Kidney tubule cell (primary cell): ENCODE data around the gene LHFPL2.

Experiments
- DNase-seq: peaks from one replicate; pipeline ENCODE4 v3.0.0-alpha.2; 2018; ENCODE audit warnings: low spot score

LHFPL2 gene

DNA sequence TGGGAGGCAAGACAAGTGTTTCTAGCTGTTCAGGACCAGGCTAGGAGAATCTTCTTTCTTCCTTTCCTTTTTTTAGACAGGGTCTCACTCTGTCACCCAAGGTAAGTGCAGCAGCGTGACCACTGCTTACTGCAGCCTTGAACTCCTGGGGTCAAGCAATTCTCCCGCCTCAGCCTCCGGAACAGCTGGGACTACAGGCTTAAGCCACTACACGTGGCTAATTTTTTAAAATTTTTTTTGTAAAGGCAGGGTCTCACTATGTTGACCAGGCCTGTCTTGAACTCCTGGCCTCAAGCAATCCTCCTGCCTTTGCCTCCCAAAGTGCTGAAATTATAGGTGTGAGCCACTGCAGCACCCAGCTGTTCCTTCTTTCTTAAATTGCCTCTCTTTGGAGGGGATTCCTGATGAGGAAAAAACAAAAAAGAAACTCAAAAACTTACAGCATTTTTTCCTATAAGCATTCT lies 53.1 kb downstream of the LHFPL2 start:
- DNase-seq: no peak

DNA sequence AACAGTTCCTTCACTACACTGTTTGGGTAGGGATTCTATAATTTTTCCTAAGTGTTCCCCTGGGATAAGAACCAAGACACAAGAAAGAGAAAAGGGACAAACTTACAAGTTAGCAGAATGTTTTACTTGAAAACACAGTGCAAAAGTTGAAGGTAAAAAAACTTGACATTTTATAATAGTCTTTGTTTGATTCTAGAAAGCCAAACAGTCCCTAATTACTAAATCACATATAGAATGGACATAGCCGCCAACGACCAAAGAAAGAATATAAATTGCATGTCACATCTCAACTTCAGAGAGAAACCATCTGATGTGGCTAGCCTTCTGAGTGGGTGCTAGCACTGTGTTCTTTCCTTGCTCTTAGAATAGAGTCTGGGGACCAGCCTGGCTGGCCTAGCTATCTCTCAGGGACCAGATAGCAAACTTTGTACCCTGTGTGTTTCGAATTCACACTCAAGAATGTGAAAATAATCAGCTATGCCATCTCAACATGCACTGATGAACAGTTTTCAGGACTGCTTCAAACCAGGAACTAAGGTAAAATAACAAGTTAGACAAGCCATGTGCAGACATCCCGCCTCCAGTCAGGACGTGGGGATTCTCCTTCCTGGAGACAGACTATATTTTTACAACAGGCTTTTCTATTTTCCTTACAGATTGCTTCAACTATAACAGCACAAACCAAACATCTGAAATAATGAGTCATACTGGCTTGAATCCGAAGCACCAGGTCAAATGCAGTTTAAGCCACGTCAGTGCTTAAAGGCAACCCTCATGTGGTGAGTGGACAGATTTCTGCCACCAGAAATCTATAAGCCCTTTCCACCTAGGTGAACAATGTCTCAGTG lies 53.7 kb downstream of the LHFPL2 start:
- DNase-seq: peak; percentile 98

DNA sequence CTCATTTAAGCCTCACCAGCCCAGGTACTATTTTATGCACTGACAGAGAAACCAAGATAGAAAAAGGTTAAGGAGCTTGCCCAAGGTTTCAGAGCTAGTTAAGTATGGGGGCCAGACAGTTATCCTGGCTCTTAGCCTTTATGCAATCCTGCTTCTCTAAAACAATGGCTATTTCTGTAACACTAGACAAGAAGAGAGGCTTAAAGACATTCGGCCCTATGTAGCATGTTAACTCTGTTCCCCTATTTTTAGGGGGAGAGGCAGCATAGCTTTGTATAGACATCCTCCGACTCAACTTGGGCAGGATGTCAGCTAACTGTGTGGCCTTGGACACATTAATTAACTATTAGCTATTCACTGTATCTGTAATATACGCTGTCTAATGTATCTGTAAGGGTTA lies 54.6 kb downstream of the LHFPL2 start:
- DNase-seq: no peak

DNA sequence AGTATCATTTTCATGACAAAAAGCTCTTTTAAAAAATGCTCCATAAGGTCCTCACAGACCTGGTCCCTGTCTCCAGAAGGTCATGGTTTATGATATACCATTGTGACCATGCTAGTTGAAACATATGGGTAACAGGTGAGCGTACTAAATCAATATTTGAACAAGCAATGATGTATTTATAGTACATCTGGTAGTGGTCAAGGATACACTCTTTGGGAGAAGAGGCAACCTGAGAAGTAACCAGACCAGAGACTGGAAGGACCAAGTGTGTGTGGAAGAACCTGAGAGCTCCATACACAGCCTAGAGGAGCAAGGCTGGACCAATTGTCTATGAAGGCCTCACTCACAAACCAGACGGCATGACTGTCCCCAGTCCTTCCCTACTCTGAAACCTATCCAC lies 55.1 kb downstream of the LHFPL2 start:
- DNase-seq: no peak

DNA sequence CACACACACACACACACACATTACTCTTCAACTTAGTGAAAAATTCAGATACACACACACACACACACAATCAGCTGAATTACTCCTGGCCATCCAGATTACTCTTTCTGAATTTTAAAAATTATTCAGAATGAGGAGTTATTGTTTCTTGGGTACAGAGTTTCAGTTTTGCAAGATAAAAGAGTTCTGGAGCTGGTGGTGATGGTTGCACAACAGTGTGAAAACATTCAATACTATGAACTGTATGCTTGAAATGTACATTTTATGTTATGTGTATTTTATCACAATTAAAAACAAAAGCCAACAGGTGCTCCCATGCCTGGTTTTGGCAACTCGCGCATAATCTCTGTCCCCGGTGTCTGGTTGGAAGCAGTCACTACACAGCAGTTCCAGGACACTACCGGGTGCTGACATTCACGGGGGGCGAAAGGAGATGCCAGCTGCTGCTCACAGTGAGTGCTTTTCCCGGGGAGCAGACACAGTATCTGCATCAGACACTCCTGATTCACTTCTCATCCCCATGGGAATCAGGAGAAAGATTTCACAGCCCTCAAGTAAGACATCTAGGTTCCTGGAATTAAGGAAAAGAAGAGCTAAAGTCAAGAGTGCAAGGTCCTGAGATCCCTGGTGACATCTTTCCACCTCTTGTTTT lies 55.7 kb downstream of the LHFPL2 start:
- no peak for DNase-seq

DNA sequence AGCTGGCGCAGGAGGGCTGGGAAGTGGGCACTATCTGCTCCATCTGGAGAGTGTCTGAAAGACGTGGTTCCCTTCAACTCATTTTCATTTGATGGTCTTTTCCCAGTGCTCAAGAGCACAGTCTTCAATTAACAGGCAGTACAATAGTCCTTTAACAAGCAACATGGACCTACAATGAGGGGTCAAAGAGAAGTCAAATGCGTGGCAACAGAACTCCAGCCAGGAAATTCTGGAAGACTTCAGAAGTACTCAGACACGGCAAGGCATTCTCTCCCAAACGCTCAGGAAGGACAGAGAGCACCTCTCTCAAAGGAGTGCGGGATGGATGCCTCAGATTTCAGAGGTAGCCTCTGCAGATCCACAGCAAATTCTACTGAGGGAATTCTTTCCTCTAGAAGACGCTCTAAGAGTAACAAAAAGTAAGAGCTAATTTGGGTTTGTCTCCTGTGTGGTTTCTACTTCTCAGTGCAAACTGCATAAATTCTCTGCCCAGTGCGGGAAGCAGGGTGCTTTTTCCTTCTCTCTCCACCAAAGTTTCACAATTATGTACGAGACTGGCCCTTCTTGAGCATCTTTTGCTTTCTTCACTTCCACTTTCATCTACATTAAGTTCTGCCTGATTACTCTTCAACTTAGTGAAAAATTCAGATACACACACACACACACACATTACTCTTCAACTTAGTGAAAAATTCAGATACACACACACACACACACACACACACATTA lies 56.4 kb downstream of the LHFPL2 start:
- DNase-seq: no peak

DNA sequence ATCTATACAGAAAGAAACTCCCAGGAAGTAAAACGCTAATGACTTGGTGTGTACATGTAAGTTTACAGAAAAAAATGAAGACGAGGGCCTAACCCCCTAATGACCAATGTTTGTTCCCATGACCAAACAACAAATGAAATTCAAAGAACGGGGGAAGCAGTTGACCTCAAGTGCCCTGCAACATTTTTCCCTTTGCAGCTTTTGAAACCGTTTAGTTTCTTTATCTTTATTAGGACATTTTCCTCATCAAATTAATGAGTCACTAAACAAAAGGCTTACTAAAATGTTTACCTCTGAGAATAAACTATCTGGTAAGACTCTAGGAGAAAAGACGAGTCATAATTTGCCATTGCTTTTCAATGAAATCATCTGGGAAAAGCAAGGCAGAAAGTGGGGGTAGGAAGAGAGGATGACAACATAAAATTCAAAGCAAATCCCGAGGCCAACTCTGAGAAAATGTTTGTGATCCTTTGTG lies 57.4 kb downstream of the LHFPL2 start:
- peak; percentile 86 for DNase-seq

DNA sequence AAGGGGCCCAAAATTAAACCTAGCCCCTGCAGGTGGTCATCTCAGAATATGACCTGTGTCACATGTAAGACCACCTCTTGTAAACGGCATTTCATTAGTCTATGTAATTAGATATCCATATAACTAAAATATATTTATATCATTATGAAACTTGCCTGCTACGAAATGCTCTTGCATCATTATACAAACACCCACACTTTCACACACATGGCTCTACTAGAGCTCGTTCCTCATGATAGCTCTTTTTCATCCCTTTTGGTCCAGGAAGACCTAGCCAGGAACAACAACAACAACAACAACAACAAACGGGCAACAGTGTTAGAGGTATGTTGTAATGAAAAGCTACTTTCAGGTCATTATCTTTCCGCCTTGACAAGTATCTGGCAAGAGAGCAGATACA lies 58.6 kb downstream of the LHFPL2 start:
- no peak for DNase-seq

DNA sequence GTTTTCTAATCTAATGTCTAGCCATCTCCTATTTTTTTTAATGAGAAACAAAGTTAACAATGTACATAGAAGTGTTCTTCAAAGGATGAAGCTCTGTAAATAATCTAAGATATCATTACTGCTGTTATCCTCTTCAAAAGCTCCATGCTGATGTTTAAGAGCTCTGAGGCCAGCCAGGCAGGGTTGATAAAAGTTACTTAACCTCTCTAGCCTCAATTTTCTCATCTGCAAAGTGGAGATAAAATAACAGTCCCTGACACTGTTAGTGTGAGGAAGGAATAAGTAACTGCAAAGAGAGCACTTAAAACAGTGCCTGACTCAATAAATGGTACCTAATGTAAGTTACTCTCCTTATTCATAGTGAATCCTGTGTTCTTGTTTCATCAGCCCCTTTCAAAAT lies 60.1 kb downstream of the LHFPL2 start:
- DNase-seq: no peak

DNA sequence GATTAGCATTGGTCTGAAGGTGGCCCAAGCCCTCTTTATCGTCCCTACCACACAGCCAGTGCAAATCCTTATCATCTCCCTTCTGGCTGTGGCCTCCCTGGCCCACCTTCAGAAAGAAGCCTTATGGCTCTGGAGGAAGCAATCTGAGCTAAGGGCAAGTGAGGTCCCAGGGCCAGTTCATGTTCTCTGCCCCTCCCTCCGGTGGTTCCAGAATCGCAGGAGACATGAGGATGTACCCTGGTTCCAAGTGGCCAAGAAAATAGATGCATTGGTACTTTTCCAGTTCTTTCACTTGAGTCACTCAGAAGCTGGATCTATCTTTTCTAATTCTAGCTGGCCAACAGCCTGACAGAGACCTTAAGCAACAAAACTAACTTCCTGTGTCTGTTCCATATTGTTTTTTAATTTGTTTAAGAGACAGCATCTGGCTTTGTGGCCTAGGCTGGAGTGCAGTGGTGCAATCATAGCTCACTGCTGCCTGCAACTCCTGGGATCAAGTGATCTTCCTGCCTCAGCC lies 60.7 kb downstream of the LHFPL2 start:
- no peak for DNase-seq

DNA sequence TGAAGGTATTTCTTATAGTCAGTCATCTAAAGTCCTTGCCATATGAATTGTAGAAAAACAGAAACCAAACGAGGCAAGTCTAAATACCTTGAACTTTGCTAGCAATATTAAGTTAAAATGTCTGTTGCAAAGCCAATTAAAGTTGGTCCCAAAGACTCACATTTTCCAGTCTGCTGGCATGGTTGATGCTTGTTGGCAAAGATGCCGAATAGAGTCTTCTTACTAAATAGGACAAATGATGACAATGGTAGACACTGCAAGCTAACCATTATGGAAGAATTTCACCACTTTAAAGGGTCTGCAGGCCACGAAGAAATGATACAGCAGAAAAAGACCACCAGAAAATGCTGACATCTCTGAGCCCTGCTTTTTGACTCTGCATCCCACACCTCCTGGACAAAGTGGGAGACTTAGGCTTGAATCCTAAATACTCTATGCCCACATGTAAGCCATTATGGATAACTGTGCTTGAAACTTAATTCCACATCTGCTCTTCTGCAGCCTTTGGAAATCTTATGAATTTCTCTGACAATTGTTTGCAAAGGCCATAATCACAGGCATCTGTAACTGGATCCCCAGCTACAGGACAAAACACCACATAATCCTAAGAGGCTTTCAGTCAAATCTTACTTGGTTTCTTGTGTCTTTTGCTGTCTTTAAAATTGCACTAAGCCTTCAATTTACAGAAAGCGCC lies 61.3 kb downstream of the LHFPL2 start:
- DNase-seq: no peak

DNA sequence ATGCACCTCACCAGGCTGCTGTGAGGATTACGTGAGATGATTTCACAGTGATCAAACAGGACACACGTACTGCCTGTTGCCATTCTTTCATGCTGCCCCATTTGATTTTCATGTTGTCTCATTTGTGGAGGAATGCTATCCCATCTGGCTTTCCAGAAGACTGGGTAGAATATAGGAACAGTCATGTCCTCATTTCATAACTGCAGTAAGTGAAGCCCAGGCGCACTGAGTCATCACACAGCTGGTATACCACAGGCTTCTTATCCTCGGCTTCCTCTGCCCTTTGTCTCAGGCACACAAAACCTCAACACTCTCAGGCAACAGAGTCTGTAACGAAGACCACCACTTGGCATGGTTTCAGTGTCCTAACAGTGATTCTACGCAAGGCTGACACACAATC lies 62.3 kb downstream of the LHFPL2 start:
- DNase-seq: peak; percentile 81

DNA sequence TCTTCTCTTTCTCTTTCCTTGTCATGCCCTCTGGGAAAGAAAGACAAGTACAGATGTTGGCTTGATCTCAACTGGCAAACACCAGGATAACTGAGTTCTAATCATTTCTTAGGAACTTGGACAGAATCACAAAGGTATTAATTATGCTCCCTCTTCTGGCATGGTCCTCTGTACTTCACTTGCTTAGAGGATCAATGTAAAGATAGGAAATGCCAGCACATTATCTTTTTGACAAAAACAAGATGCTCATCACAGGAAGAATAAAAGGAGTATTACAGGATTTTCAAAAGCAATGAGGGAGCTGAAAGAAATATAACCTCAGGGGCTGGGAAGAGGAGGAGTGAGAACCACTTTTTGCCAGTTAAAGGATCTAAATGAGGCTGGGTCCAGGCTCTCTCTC lies 70.6 kb downstream of the LHFPL2 start:
- no peak for DNase-seq

DNA sequence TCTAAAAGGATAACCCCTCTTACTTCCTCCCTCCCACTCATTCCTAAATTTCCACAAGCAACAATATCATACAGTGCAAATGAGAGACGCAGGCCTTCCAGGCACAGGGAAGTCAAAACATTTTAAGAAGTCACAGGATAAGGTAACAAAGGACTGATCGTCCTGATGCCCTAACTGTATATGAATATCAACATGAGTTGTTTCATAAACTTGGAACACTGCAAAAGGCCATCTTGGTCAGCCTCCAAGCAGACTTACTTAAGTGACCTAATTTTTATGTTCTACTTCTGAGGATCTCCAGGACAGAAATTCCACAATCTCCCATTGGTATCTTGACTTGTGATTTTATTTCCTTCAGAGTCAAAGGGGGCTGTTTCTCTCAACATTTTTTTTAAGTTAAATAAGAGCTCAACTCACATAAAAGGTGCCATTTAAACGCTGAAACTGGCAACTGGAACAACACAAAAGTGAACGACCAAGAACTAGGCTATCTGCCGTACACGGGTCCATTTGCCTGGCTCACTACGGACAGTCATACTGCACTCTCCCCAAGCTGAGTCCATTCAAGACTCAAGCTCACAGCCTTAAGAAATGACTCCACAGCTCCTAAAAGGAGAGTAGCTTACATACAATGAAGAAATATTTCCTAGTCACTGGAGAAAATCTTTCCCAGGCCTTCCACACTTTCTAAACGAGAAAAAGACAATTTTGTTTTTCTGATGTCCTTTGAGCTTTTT lies 71.3 kb downstream of the LHFPL2 start:
- DNase-seq: no peak

DNA sequence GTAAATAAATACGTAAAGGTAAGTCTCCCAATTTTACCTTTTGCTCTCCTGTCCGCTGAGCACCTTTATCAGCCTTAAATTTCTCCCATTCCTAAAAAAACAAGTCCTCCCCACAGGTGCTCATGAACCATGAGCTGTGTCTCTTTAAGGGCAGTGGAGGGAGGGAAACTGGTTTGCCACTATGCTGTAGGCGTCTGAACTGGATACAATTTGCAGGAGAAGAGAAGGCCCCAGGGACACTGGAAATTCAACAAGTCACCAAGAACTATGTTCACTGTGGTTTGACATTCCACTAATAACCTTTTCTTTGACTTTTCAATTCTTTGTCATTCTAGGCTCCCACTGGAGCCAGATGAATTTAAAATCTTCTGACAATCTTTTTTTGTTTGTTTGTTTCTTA lies 72.2 kb downstream of the LHFPL2 start:
- no peak for DNase-seq

DNA sequence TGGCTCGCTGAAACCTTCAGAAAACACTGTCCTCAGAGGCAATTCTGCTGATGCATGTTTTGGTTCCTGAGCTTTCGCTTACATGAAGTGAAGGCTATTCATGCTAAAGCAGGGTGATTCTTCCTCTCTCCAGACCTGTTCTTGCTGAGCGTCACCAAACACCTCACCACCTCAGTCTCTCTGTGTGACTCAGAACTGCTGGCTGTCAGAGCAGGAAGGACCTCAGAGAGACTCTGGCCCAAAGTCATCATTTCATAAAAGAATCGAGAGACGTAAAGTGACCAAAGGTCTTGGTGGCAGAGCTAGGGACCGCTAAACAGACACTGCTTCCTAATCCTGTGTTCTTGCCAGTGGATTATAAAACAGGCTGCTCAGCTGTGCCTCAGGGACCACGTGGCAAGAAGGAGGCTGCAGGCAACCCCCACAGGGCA lies 73.8 kb downstream of the LHFPL2 start:
- DNase-seq: peak; percentile 61

DNA sequence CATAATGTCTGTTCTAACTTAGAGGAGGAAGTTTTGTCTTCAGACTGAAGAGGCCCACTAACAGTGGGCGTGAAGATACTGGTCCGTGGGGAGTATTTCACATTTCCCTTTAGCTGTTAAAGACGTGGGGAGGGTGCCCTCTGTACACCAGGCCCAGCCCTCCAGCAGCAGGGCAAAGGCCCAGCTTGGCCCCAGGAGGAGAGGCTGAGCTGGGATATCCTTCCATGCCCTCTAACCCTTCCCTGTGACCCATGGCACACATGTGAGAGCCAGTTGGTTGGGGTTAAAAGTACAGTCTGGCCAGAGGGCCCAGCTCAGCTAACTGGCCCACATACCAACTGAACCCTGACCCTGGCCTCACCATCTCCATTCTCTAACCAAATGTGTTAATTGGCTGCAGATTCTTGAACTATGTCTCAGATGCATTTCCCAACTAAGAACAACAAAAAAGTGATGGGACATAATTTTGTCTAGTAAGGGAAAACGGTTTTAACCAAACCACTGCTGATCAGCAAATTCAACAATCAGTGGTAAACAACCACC lies 74.4 kb downstream of the LHFPL2 start:
- DNase-seq: no peak

DNA sequence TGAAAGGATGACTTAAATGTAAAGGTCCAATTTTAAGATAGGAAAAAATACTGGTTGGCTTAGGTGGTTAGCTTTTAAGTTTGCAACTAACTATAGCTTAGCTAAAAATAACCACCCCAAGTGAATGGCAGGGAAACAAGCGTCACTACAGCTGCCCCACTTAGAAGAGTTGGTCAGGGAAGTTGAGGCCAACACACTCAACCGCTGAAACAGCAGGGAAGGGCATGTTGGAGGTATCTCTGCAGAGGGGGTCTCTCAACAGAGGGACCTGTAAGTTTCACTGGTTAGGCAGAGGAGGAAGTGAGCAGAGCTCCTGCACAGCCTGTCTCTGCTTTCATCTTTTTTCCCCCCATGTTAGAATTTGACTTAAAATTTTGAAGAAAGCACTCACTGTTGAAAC lies 75.3 kb downstream of the LHFPL2 start:
- DNase-seq: no peak

DNA sequence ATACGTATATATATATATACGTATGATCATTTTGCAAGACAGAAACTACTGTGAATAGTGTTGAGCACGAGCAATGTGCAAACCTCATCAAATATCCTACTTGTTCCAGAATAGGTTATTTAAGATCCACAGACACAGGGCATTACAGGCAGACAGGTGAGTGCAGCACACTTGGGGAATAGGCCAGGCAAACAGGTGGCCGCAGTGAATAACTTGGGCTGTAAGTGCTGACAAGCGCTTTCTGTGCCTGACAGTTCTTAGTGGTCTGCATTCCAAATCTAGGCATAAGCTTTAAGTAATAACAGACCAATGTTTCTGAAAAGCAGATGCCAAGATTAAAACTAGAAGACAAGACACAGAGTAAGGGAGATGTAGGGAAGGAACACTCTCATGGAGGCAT lies 77.9 kb downstream of the LHFPL2 start:
- no peak for DNase-seq

DNA sequence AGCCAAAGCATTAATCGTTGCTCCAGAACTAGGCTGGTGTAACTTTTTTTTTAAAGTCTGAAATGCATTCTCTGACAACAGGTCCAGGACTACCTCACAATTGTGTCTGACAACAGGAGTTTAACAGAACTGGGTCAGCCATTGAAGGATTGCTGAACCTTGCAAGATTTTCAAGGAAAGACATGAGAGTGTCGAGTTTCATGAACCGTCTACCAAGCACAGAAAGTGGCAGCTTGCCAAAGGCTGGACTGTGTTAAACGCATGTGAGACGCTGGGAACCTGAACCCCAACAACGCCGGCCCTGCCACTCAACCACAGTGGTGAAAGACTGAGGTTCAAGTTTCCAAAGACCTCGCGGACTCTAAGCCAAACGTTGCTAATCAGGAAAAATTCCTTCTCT lies 79.1 kb downstream of the LHFPL2 start:
- peak; percentile 55 for DNase-seq

DNA sequence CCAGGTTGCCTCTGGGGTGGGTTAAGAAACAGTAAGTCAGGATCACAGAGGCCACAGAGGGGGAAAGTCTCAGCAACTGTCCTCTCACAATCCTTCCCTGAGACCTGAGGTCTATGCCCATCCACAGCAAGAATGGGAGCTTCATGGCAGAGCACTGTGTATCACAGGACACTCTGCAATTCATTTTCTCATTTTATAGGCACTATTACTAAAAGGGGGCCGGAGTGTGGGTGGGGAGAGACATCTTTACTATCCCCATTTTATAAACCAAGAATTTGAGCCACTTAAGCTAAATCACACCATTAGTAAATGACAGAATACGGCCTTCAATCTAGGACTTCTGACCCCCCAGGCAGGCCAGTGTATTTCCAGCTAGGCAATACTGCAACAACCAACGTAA lies 79.9 kb downstream of the LHFPL2 start:
- no peak for DNase-seq
